HepG2 (cell line): ENCODE measurements around the gene DSCAML1. TPM values are rescaled to one million over a fixed set of nuclear protein-coding genes. Genes with fewer than 3 reads are reported as not detected.

Experiments used
- ATAC-seq: fragments of 200-7000 bp; cut with Tn5 transposase; 3 replicates; pipeline ENCODE4 v1.9.1; 2020; ENCODE audit warnings: mild to moderate bottlenecking, moderate library complexity
- BruUV-seq: library from RNA; stranded (reverse); fragments of 400-500 nt; replicated peaks from 2 replicates; lab custom pipeline; 2021; lab: Mats Ljungman, UMichigan
- CTCF ChIA-PET: fragments of 300-600 bp; formaldehyde crosslinking; extraction: SDS; loops from one replicate; lab custom pipeline; 2021; ENCODE audit warnings: low total read pairs, inconsistent platforms, low intra/inter-chr PET ratio; lab: Yijun Ruan, JAX
- POLR2A ChIA-PET: fragments of 350-600 bp; sonication (Branson Sonifier 250); formaldehyde crosslinking; loops from one replicate; lab custom pipeline; 2020; ENCODE audit warnings: antibody characterized with exemption, inconsistent platforms; lab: Yijun Ruan, JAX
- DNase-seq: peaks from one replicate; pipeline ENCODE4 v3.0.0-alpha.2; 2015; ENCODE audit warnings: low spot score
- FAIRE-seq: peaks from 3 replicates; lab custom pipeline; 2011; peaks lifted over from hg19 to GRCh38; lab: Jason Lieb, UNC
- H2AFZ ChIP-seq: one replicate; pipeline ENCODE4 v1.6.1; 2011; ENCODE audit warnings: low read length, inconsistent platforms
- H3K27ac ChIP-seq: fragments of 300-600 bp; 3 replicates; pipeline ENCODE4 v1.8.0; 2011; ENCODE audit warnings: mixed run types, mild to moderate bottlenecking, mixed read lengths, low read length, inconsistent platforms; ENCODE audit not compliant: insufficient read depth; ENCODE audit errors: extremely low read length
- H3K27me3 ChIP-seq, 2 experiments: fragments of 200-600 bp in 1 of 2; 2 replicates in 1 of 2; 3 replicates in 1 of 2; pipeline versions ENCODE4 v1.6.0 to v1.8.0; 2011; ENCODE audit warnings: low read length in 2 of 2, mild to moderate bottlenecking in 2 of 2, moderate library complexity in 2 of 2, inconsistent platforms in 1 of 2; ENCODE audit not compliant: insufficient read depth in 2 of 2, control insufficient read depth in 1 of 2
- H3K36me3 ChIP-seq, 2 experiments: fragments of 200-600 bp in 1 of 2; replicated peaks in 1 of 2; 2 replicates in 1 of 2; 3 replicates in 1 of 2; pipeline versions ENCODE4 v1.5.1 to v1.8.0; 2011; ENCODE audit warnings: low read length in 2 of 2, inconsistent platforms in 1 of 2; ENCODE audit not compliant: insufficient read depth in 2 of 2, control insufficient read depth in 1 of 2
- H3K4me1 ChIP-seq: 2 replicates; pipeline ENCODE4 v1.5.1; 2012; ENCODE audit warnings: low read length, inconsistent platforms; ENCODE audit not compliant: insufficient read depth
- H3K4me2 ChIP-seq: 2 replicates; pipeline ENCODE4 v1.6.0; 2011; ENCODE audit warnings: low read depth, low read length, inconsistent platforms
- H3K4me3 ChIP-seq, 3 experiments: fragments of 200-600 bp in 1 of 3; sonication (generic), shearing (Covaris generic) in 1 of 3; replicated peaks in 1 of 3; 2 replicates each; pipeline ENCODE4 v1.5.1; 2011 to 2016; ENCODE audit warnings: low read length in 3 of 3, inconsistent platforms in 2 of 3, low read depth in 2 of 3, mild to moderate bottlenecking in 2 of 3, control low read depth in 1 of 3, mixed read lengths in 1 of 3; ENCODE audit not compliant: insufficient read depth in 1 of 3
- H3K79me2 ChIP-seq: one replicate; pipeline ENCODE4 v1.6.1; 2011; ENCODE audit warnings: low read length, inconsistent platforms; ENCODE audit not compliant: insufficient read depth
- H3K9ac ChIP-seq: 2 replicates; pipeline ENCODE4 v1.6.0; 2011; ENCODE audit warnings: mild to moderate bottlenecking, low read depth, low read length, inconsistent platforms; ENCODE audit not compliant: insufficient read depth
- H3K9me3 ChIP-seq: 2 replicates; pipeline ENCODE4 v1.5.1; 2012; ENCODE audit warnings: mild to moderate bottlenecking, low read length
- H4K20me1 ChIP-seq: 2 replicates; pipeline ENCODE4 v1.6.0; 2011; ENCODE audit warnings: inconsistent platforms, mild to moderate bottlenecking, low read length, moderate library complexity; ENCODE audit not compliant: insufficient read depth
- ADNP ChIP-seq: sonication (generic); formaldehyde crosslinking; IDR thresholded peaks from 2 replicates; pipeline ENCODE4 v1.4.0; 2020; ENCODE audit warnings: missing genetic modification reagents
- ATF7 ChIP-seq, 2 experiments: fragments of 450-650 bp in 1 of 2; sonication (generic) in 1 of 2; formaldehyde crosslinking in 1 of 2; IDR thresholded peaks; 2 replicates each; pipeline versions ENCODE4 v1.4.0 to v1.6.1; 2016 to 2020; ENCODE audit warnings: antibody characterized with exemption in 1 of 2, mild to moderate bottlenecking in 1 of 2, missing genetic modification reagents in 1 of 2
- HDAC1 ChIP-seq: sonication (generic); formaldehyde crosslinking; IDR thresholded peaks from 2 replicates; pipeline ENCODE4 v1.5.1; 2020; ENCODE audit warnings: mild to moderate bottlenecking, missing genetic modification reagents
- PLRG1 ChIP-seq: fragments of 450-650 bp; conservative IDR thresholded peaks from 2 replicates; pipeline ENCODE4 v1.6.1; 2016
- REXO4 ChIP-seq: sonication (generic); formaldehyde crosslinking; IDR thresholded peaks from 2 replicates; pipeline ENCODE4 v1.8.0; 2022; ENCODE audit warnings: missing genetic modification reagents, mild to moderate bottlenecking, borderline replicate concordance
- RFXAP ChIP-seq: sonication (generic); formaldehyde crosslinking; IDR thresholded peaks from 2 replicates; pipeline ENCODE4 v1.4.0; 2020; ENCODE audit warnings: missing genetic modification reagents, borderline replicate concordance
- TOPORS ChIP-seq: sonication (generic); formaldehyde crosslinking; IDR thresholded peaks from 2 replicates; pipeline ENCODE4 v1.8.0; 2023; ENCODE audit warnings: mild to moderate bottlenecking, missing genetic modification reagents
- WIZ ChIP-seq: sonication (generic); formaldehyde crosslinking; IDR thresholded peaks from 2 replicates; pipeline ENCODE4 v1.5.1; 2020; ENCODE audit warnings: mild to moderate bottlenecking, missing genetic modification reagents
- ZNF207 ChIP-seq: fragments of 450-650 bp; IDR thresholded peaks from 2 replicates; pipeline ENCODE4 v1.6.1; 2016; ENCODE audit warnings: antibody characterized with exemption, borderline replicate concordance
- ZNF224 ChIP-seq: sonication (generic); formaldehyde crosslinking; IDR thresholded peaks from 2 replicates; pipeline ENCODE4 v1.5.0; 2020; ENCODE audit warnings: mild to moderate bottlenecking, missing genetic modification reagents
- ZNF614 ChIP-seq: IDR thresholded peaks from 2 replicates; pipeline ENCODE4 v1.6.1; 2018; ENCODE audit warnings: missing biosample characterization, missing genetic modification reagents, inconsistent platforms, borderline replicate concordance
- WGBS: methylation state at CpG from one replicate; pipeline ENCODE4 v1.1.6; 2017; ENCODE audit warnings: low lambda C conversion rate; 5-methylcytosine and 5-hydroxymethylcytosine counted together
- in situ Hi-C: cut with HindIII; loops from 2 replicates; pipeline ENCODE4 v1.10.0; 2017; ENCODE audit warnings: low pct_unique_long_range_greater_than_20kb; ENCODE audit not compliant: extremely low pct_ligation_motif_present
- intact Hi-C: fragments of 100-400 bp; cut with micrococcal nuclease; formaldehyde crosslinking; loops from one replicate; pipeline ENCODE4 v1.10.0; 2022; ENCODE audit not compliant: unreplicated experiment
- polyA plus RNA-seq, 8 experiments: library from polyadenylated mRNA; depleted of rRNA in 3 of 8; stranded (reverse) in 7 of 8; unstranded in 1 of 8; fragments of >200 nt; fragmentation: Illumina TruSeq in 4 of 8; extraction: Trizol in 4 of 8; gene quantifications; 2 replicates each; pipeline versions ENCODE4 v1.2.1 to v1.2.3, GENCODE V29; 2011 to 2016; ENCODE audit warnings: low read depth in 4 of 8, missing spikeins in 1 of 8, mixed read lengths in 1 of 8; ENCODE audit not compliant: insufficient read depth in 1 of 8
- total RNA-seq, 5 experiments: library from RNA; depleted of rRNA; stranded (reverse); fragments of >200 nt; fragmentation: Illumina TruSeq; extraction: Trizol; gene quantifications; 2 replicates each; pipeline ENCODE4 v1.2.3, GENCODE V29; 2016; ENCODE audit warnings: low read depth in 1 of 5
- TF ChIP-seq, protein P1 (sequence below): sonication (generic); formaldehyde crosslinking; conservative IDR thresholded peaks from 2 replicates; pipeline ENCODE4 v1.4.0; 2020; ENCODE audit warnings: missing genetic modification reagents
- TF ChIP-seq, protein P2 (sequence below): sonication (generic); formaldehyde crosslinking; IDR thresholded peaks from 2 replicates; pipeline ENCODE4 v1.4.0; 2020; ENCODE audit warnings: mild to moderate bottlenecking, missing genetic modification reagents

The DSCAML1 gene
- total and polyA plus RNA-seq, 2 of the 13 experiments (the other 11 are each of a cell fraction or from before 2014, with no cell fraction given) = 0.29 to 0.40 TPM

DNA sequence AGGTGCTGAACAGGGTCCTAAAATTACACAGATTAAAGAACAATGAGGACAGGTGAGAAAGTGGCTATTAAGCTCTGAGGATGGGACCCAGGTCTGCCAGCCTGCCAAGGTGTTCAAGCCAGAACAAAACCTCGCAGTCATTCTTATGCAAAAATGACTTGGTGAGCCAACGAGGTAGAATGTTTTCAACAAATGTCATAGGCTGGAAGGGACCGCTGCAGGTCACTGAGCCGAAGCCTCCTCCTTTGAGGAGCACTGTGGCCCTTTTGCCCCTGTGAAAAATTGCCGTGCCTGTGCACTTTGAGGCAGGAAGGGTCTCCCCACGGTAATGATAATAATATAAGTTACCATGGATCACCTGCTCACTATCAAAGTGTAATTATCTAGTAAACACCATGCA lies 216.2 kb downstream of the DSCAML1 start:
- no peak overlapping the region for H3K27ac ChIP-seq
- no peaks in the 10 kb centered on the region for H3K79me2 ChIP-seq
- H3K9me3 ChIP-seq = no peaks in the 10 kb centered on the region
- intact Hi-C loops (no loop called here), in situ Hi-C loops (no loop called here)
- TF ChIP-seq ZNF224 (no peak), ADNP (CRISPR knock-in tag) (no peak), ATF7 (IDR thresholded peaks at IDR 0.05) (no peak), ATF7 (CRISPR knock-in tag; IDR thresholded peaks at IDR 0.05) (no peak), HDAC1 (CRISPR knock-in tag) (no peak), WIZ (CRISPR knock-in tag) (no peak), ZNF614 (no peak), REXO4 (CRISPR knock-in tag) (no peak), PLRG1 (no peak), ZNF207 (no peak), RFXAP (no peak), TOPORS (no peak)
- TF ChIP-seq, protein P1, sequence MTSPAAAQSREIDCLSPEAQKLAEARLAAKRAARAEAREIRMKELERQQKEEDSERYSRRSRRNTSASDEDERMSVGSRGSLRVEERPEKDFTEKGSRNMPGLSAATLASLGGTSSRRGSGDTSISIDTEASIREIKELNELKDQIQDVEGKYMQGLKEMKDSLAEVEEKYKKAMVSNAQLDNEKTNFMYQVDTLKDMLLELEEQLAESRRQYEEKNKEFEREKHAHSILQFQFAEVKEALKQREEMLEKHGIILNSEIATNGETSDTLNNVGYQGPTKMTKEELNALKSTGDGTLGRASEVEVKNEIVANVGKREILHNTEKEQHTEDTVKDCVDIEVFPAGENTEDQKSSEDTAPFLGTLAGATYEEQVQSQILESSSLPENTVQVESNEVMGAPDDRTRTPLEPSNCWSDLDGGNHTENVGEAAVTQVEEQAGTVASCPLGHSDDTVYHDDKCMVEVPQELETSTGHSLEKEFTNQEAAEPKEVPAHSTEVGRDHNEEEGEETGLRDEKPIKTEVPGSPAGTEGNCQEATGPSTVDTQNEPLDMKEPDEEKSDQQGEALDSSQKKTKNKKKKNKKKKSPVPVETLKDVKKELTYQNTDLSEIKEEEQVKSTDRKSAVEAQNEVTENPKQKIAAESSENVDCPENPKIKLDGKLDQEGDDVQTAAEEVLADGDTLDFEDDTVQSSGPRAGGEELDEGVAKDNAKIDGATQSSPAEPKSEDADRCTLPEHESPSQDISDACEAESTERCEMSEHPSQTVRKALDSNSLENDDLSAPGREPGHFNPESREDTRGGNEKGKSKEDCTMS (CRISPR knock-in tag) = no peak
- TF ChIP-seq, protein P2, sequence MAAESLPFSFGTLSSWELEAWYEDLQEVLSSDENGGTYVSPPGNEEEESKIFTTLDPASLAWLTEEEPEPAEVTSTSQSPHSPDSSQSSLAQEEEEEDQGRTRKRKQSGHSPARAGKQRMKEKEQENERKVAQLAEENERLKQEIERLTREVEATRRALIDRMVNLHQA = no peak
- peaks cover 0 to 7% of the 10 kb centered on the region in 2 experiments; a peak in 1 of 5 replicates for H3K27me3 ChIP-seq
- ChIA-PET CTCF (no interaction called here), POLR2A (no interaction called here)
- no peak overlapping the region for H3K9ac ChIP-seq
- no peak for ATAC-seq
- FAIRE-seq = no peak
- no peak overlapping the region for H3K4me2 ChIP-seq
- DNase-seq = no peak
- no peaks in the 10 kb centered on the region for H3K36me3 ChIP-seq
- no peaks in the 10 kb centered on the region for H3K4me1 ChIP-seq
- no TSS peak for BruUV-seq
- no peaks in the 10 kb centered on the region for H4K20me1 ChIP-seq
- H3K4me3 ChIP-seq = no peak overlapping the region
- H2AFZ ChIP-seq = no peak overlapping the region
- 8% methylated on average over 5 of the region's 6 CpGs for WGBS
